ENCODE results near the gene SMAD6. TPM values are rescaled to one million over a fixed set of nuclear protein-coding genes. Genes with fewer than 3 reads are reported as not detected.
A peak's percentile ranks its signal among the peaks of the same experiment; 100 is the strongest.

The SMAD6 gene
- total and polyA plus RNA-seq, 9 of the 15 experiments (the other 6 are each of a cell fraction or from before 2014, with no cell fraction given): 0.10 to 15.5 (median 3.7) TPM

- no peak for TF ChIP-seq CTCFL (IDR thresholded peaks at IDR 0.05; ENCODE audit: borderline replicate concordance, insufficient read depth, low read depth, low read length, poor library complexity, severe bottlenecking)
- TF ChIP-seq SNIP1 (IDR thresholded peaks at IDR 0.05; ENCODE audit: low read depth): no peak
- TF ChIP-seq ZNF124 (CRISPR knock-in tag; IDR thresholded peaks at IDR 0.05): no peak
- no peak for TF ChIP-seq ZNF263 (CRISPR knock-in tag; IDR thresholded peaks at IDR 0.05; ENCODE audit: borderline replicate concordance)
- no peak for TF ChIP-seq ZNF311 (CRISPR knock-in tag; IDR thresholded peaks at IDR 0.05)
- TF ChIP-seq HIVEP1 (CRISPR knock-in tag; IDR thresholded peaks at IDR 0.05): no peak
- TF ChIP-seq TAF9B (IDR thresholded peaks at IDR 0.05; ENCODE audit: partially characterized antibody): no peak
- no peak for TF ChIP-seq FOXM1 (IDR thresholded peaks at IDR 0.05; ENCODE audit: low read depth)
- TF ChIP-seq FOXM1 (CRISPR knock-in tag; IDR thresholded peaks at IDR 0.05; ENCODE audit: low read depth): no peak
- TF ChIP-seq ZNF436 (CRISPR knock-in tag; IDR thresholded peaks at IDR 0.05): no peak
- no peak for TF ChIP-seq ZNF586 (CRISPR knock-in tag; conservative IDR thresholded peaks at IDR 0.05)
- TF ChIP-seq ZNF699 (CRISPR knock-in tag; IDR thresholded peaks at IDR 0.05; ENCODE audit: insufficient replicate concordance): no peak
- TF ChIP-seq ZNF512 (tag; IDR thresholded peaks at IDR 0.05): no peak
- TF ChIP-seq BCOR (IDR thresholded peaks at IDR 0.05): 0 out of 2 replicates have a peak, but pooled peaks have one; percentile 47
- no peak for TF ChIP-seq CEBPB (tag; IDR thresholded peaks at IDR 0.05)
- TF ChIP-seq CAMTA2 (CRISPR knock-in tag; conservative IDR thresholded peaks at IDR 0.05): no peak
Observed at GRCh38 chr15:66816201-66816600, 114.2 kb downstream of the SMAD6 start (continued).

Data from K562 (cell line).